Thoracic aorta (tissue), 2 donors: Measurements from ENCODE around the gene NANOS2. TPM values are rescaled to one million over a fixed set of nuclear protein-coding genes. Genes with fewer than 3 reads are reported as not detected.

Experiments
- ATAC-seq: fragments of 150-250 bp; one replicate; pipeline ENCODE4 v1.8.0; 2017; ENCODE audit warnings: low read depth; ENCODE audit not compliant: insufficient number of reproducible peaks, low FRiP score
- DNase-seq: peaks from one replicate; pipeline ENCODE4 v3.0.0-alpha.2; 2020; ENCODE audit warnings: low spot score
- H3K27ac ChIP-seq, 2 donors: fragments of 200-600 bp; sonication (generic); 1 replicate in 1 of 2; 2 replicates in 1 of 2; pipeline ENCODE4 v1.5.1; 2016; ENCODE audit warnings: mild to moderate bottlenecking in 2 of 2, moderate library complexity in 2 of 2
- H3K27me3 ChIP-seq: fragments of 200-600 bp; sonication (generic); replicated peaks from 2 replicates; pipeline ENCODE4 v1.6.0; 2016; ENCODE audit warnings: mild to moderate bottlenecking; ENCODE audit not compliant: insufficient read depth
- H3K36me3 ChIP-seq: fragments of 200-600 bp; sonication (generic); one replicate; pipeline ENCODE4 v1.5.1; 2016
- H3K4me1 ChIP-seq, 2 donors: fragments of 200-600 bp; sonication (generic); 1 replicate in 1 of 2; 2 replicates in 1 of 2; pipeline versions ENCODE4 v1.5.1 to v1.6.0; 2016; ENCODE audit warnings: low read depth in 2 of 2, mild to moderate bottlenecking in 1 of 2; ENCODE audit not compliant: control insufficient read depth in 1 of 2
- H3K4me3 ChIP-seq: fragments of 200-600 bp; sonication (generic); 2 replicates; pipeline ENCODE4 v1.5.1; 2016; ENCODE audit warnings: mild to moderate bottlenecking
- H3K9me3 ChIP-seq: fragments of 200-600 bp; sonication (generic); 2 replicates; pipeline ENCODE4 v1.5.1; 2016
- CTCF ChIP-seq: fragments of 200-600 bp; sonication (generic); IDR thresholded peaks from one replicate; pipeline ENCODE4 v1.5.1; 2019; ENCODE audit warnings: antibody characterized with exemption
- total RNA-seq, 2 donors: library from RNA; depleted of rRNA; stranded (reverse); fragments of >200 nt; gene quantifications; one replicate each; pipeline versions ENCODE4 v1.1.0 to v1.2.3, GENCODE V29; 2016

NANOS2 gene
- total RNA-seq, 2 donors from 2014 or later = not detected

GRCh38 chr19:45952686-45953505 lies 38.3 kb upstream of the NANOS2 start:
- DNase-seq = no peak
- H3K27ac ChIP-seq = no peak overlapping the region
- ATAC-seq = no peak
- H3K4me3 ChIP-seq = peak overlapping the region; percentile 2
- H3K4me1 ChIP-seq = no peaks in the 10 kb centered on the region
- H3K27me3 ChIP-seq = no peaks in the 10 kb centered on the region
- TF ChIP-seq CTCF = no peak
- H3K36me3 ChIP-seq = no peaks in the 10 kb centered on the region
- H3K9me3 ChIP-seq = no peaks in the 10 kb centered on the region

- H3K4me1 ChIP-seq = no peaks in the 10 kb centered on the region
- no peak overlapping the region for H3K4me3 ChIP-seq
- TF ChIP-seq CTCF = no peak
- ATAC-seq = no peak
- H3K36me3 ChIP-seq = no peaks in the 10 kb centered on the region
- no peak overlapping the region for H3K27ac ChIP-seq
- no peak for DNase-seq
- no peaks in the 10 kb centered on the region for H3K27me3 ChIP-seq
- H3K9me3 ChIP-seq = no peaks in the 10 kb centered on the region
Measured at GRCh38 chr19:45952341-45952685, 37.7 kb upstream of the NANOS2 start.

GRCh38 chr19:45947926-45948325 lies 33.3 kb upstream of the NANOS2 start:
- Histone ChIP-seq H3K4me3 (no peak overlapping the region), H3K4me1 (no peaks in the 10 kb centered on the region), H3K36me3 (no peaks in the 10 kb centered on the region), H3K27ac (no peak overlapping the region), H3K9me3 (no peaks in the 10 kb centered on the region), H3K27me3 (no peaks in the 10 kb centered on the region)
- no peak for DNase-seq
- no peak for ATAC-seq
- no peak for TF ChIP-seq CTCF

- H3K27ac ChIP-seq = no peak overlapping the region
- no peak for TF ChIP-seq CTCF
- ATAC-seq (no peak), DNase-seq (no peak)
- H3K4me1 ChIP-seq = no peaks in the 10 kb centered on the region
- peak overlapping the region; percentile 43 for H3K4me3 ChIP-seq
- H3K9me3 ChIP-seq = no peaks in the 10 kb centered on the region
- H3K36me3 ChIP-seq = no peaks in the 10 kb centered on the region
- H3K27me3 ChIP-seq = no peaks in the 10 kb centered on the region
Measured at GRCh38 chr19:45940515-45940805, 25.9 kb upstream of the NANOS2 start.

GRCh38 chr19:45939792-45940514 lies 25.4 kb upstream of the NANOS2 start:
- H3K4me1 ChIP-seq = no peaks in the 10 kb centered on the region
- H3K36me3 ChIP-seq = no peaks in the 10 kb centered on the region
- no peak for ATAC-seq
- TF ChIP-seq CTCF = no peak
- DNase-seq = no peak
- H3K9me3 ChIP-seq = no peaks in the 10 kb centered on the region
- no peak overlapping the region for H3K27ac ChIP-seq
- no peaks in the 10 kb centered on the region for H3K27me3 ChIP-seq
- peak overlapping the region; percentile 43 for H3K4me3 ChIP-seq
